Keratinocyte (primary cell): ENCODE results near the gene LARGE1. TPM values are rescaled to one million over a fixed set of nuclear protein-coding genes. Genes with fewer than 3 reads are reported as not detected.

ENCODE experiments used
- DNase-seq: peaks from one replicate; pipeline ENCODE4 v3.0.0-alpha.2; 2011; ENCODE audit warnings: low read depth, missing footprints, low spot score
- FAIRE-seq: peaks from 2 replicates; lab custom pipeline; 2011; peaks lifted over from hg19 to GRCh38; lab: Jason Lieb, UNC
- H2AFZ ChIP-seq: 2 replicates; pipeline ENCODE4 v1.6.0; 2012; ENCODE audit warnings: low read length, control low read depth, inconsistent platforms; ENCODE audit not compliant: control insufficient read depth
- H3K27ac ChIP-seq: 2 replicates; pipeline ENCODE4 v1.5.1; 2011; ENCODE audit warnings: low read length; ENCODE audit not compliant: control insufficient read depth, insufficient read depth
- H3K27me3 ChIP-seq: 3 replicates; pipeline ENCODE4 v1.6.0; 2011; ENCODE audit warnings: low read length; ENCODE audit not compliant: control insufficient read depth, insufficient read depth; ENCODE audit errors: extremely low read depth
- H3K36me3 ChIP-seq, 2 experiments: 2 replicates in 1 of 2; 3 replicates in 1 of 2; pipeline ENCODE4 v1.5.1; 2011; ENCODE audit warnings: low read length in 2 of 2, mild to moderate bottlenecking in 1 of 2; ENCODE audit not compliant: control insufficient read depth in 2 of 2, insufficient read depth in 2 of 2; ENCODE audit errors: extremely low read depth in 1 of 2
- H3K4me1 ChIP-seq: 3 replicates; pipeline ENCODE4 v1.5.1; 2011; ENCODE audit warnings: low read length; ENCODE audit not compliant: control insufficient read depth, insufficient read depth; ENCODE audit errors: extremely low read depth
- H3K4me2 ChIP-seq: 3 replicates; pipeline ENCODE4 v1.6.0; 2011; ENCODE audit warnings: low read depth, low read length; ENCODE audit not compliant: control insufficient read depth, insufficient read depth; ENCODE audit errors: extremely low read depth
- H3K4me3 ChIP-seq, 3 experiments: fragments of 200-600 bp in 1 of 3; sonication (generic) in 1 of 3; 2 replicates in 2 of 3; 3 replicates in 1 of 3; pipeline ENCODE4 v1.5.1; 2011 to 2016; ENCODE audit warnings: low read length in 3 of 3, mild to moderate bottlenecking in 3 of 3, control low read depth in 2 of 3, inconsistent platforms in 1 of 3, low read depth in 1 of 3, mixed read lengths in 1 of 3, mixed run types in 1 of 3, moderate library complexity in 1 of 3; ENCODE audit not compliant: control insufficient read depth in 2 of 3, insufficient read depth in 2 of 3; ENCODE audit errors: extremely low read depth in 1 of 3
- H3K79me2 ChIP-seq: 2 replicates; pipeline ENCODE4 v1.6.0; 2012; ENCODE audit warnings: low read length; ENCODE audit not compliant: control insufficient read depth, insufficient read depth
- H3K9ac ChIP-seq: 3 replicates; pipeline ENCODE4 v1.6.0; 2011; ENCODE audit warnings: low read length; ENCODE audit not compliant: control insufficient read depth, insufficient read depth; ENCODE audit errors: extremely low read depth
- H3K9me1 ChIP-seq: 3 replicates; pipeline ENCODE4 v1.6.0; 2011; ENCODE audit warnings: low read length; ENCODE audit not compliant: control insufficient read depth, insufficient read depth; ENCODE audit errors: extremely low read depth
- H3K9me3 ChIP-seq: 2 replicates; pipeline ENCODE4 v1.5.1; 2012; ENCODE audit warnings: low read depth, low read length; ENCODE audit not compliant: control insufficient read depth
- H4K20me1 ChIP-seq: 3 replicates; pipeline ENCODE4 v1.6.0; 2011; ENCODE audit warnings: low read length; ENCODE audit not compliant: control insufficient read depth, insufficient read depth; ENCODE audit errors: extremely low read depth
- CTCF ChIP-seq, 3 experiments: IDR thresholded peaks in 1 of 3; conservative IDR thresholded peaks in 1 of 3; optimal IDR thresholded peaks in 1 of 3; 2 replicates in 2 of 3; 3 replicates in 1 of 3; pipeline versions ENCODE3 to v1.5.1; 2011; ENCODE audit warnings: low read length in 3 of 3, mild to moderate bottlenecking in 3 of 3, moderate library complexity in 2 of 3, control low read depth in 1 of 3, inconsistent platforms in 1 of 3; ENCODE audit not compliant: insufficient read depth in 2 of 3; ENCODE audit errors: extremely low read depth in 1 of 3
- EZH2 ChIP-seq: IDR thresholded peaks from one replicate; pipeline ENCODE4 v1.6.1; 2012; ENCODE audit warnings: inconsistent platforms, mild to moderate bottlenecking, low read length, moderate library complexity
- dilution Hi-C: fragments of 300-500 bp; cut with MboI; formaldehyde crosslinking; loops from one replicate; pipeline ENCODE4 v1.7.0; 2020; ENCODE audit warnings: low sequenced_read_pairs; ENCODE audit not compliant: extremely low pct_ligation_motif_present
- polyA plus RNA-seq, 5 experiments: library from polyadenylated mRNA; depleted of rRNA in 3 of 5; stranded (reverse) in 3 of 5; stranded (forward) in 1 of 5; unstranded in 1 of 5; fragments of >200 nt; gene quantifications; 1 replicate in 1 of 5; 2 replicates in 3 of 5; 3 replicates in 1 of 5; pipeline versions ENCODE4 v1.2.1 to v1.2.3, GENCODE V29; 2011 to 2012; ENCODE audit warnings: missing spikeins in 2 of 5, low read depth in 1 of 5, low replicate concordance in 1 of 5

Gene LARGE1
- polyA plus RNA-seq, 1 donor (not counting 4 experiments of a cell fraction or from before 2014, with no cell fraction given): 4.5 TPM

DNA sequence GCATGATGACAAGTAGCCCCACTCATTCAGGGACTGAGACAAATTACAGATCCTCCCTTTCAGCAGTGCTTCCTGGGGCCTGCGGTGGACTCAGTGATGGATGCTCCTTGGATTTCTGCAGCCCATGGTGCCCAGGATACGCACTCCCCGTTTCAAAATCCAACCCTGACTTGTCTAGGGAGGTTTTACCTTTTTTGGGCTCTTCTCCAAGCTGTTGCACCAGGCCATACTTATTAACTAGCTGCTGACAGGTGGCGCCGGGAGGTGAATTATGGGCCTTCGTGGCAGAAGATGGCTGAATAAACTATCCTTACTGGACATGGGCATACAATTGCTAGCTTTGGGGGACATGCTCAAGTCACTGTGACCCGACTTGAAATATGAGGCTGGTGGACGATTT lies 537.8 kb downstream of the LARGE1 start:
- no peaks in the 10 kb centered on the region for H3K79me2 ChIP-seq
- no peak overlapping the region for H3K27ac ChIP-seq
- no peak for TF ChIP-seq EZH2
- no peak for TF ChIP-seq CTCF (optimal IDR thresholded peaks at IDR 0.05 in 1 of 3, IDR thresholded peaks at IDR 0.05 in 1 of 3, conservative IDR thresholded peaks at IDR 0.05 in 1 of 3; ENCODE audit: extremely low read depth in 1 of 3, insufficient read depth in 2 of 3, low read length in 3 of 3)
- dilution Hi-C loops: no loop called here
- FAIRE-seq: no peak
- H3K9me1 ChIP-seq: no peaks in the 10 kb centered on the region
- no peak for DNase-seq
- no peaks in the 10 kb centered on the region for H3K36me3 ChIP-seq
- no peaks in the 10 kb centered on the region for H3K9me3 ChIP-seq
- no peaks in the 10 kb centered on the region for H4K20me1 ChIP-seq
- no peak overlapping the region for H3K4me3 ChIP-seq
- peaks cover 15% of the 10 kb centered on the region for H3K4me1 ChIP-seq
- no peak overlapping the region for H3K4me2 ChIP-seq
- no peak overlapping the region for H3K9ac ChIP-seq
- no peak overlapping the region for H2AFZ ChIP-seq
- no peaks in the 10 kb centered on the region for H3K27me3 ChIP-seq

DNA sequence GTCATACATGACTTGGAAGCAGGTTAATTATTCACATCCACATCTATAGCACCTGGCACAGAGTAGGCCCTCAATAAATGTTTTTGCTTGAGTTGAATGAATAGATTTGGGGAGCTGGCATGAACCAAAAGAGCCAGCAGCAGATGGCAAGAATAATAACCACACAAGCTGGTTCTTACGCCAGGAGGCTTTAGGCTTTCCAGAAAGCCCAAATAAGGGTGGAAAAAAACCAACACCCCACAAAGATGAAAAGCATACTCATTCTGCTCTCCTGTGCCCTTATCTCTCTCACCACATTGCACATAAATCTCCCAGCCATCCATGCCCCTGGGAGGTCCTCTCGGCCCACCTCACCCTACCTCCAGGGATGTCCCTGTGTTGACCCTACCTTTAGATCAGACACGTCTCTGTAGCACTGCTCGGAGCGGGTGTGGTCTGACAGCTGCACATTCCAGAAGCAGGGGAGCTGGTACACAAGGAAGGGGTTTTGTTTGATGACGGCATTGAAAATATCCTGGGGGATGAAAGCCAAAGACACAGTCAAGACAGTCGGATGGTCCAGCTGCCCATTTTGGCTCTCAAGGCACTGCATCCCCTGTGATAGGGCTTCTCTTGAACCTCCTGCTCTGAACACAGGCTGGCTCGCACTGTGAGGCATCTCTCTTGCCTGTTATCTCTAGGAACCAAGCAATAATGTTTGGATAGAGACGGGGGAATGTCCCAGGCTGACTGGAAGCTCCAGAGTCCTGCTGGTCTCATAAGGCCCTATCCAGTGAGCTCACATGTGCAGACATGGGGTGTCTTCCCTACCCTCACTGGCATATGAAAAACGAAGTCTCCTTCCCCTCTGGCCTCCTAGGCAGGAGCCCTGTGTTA lies 538.5 kb downstream of the LARGE1 start:
- no peaks in the 10 kb centered on the region for H3K9me1 ChIP-seq
- no peak for FAIRE-seq
- H2AFZ ChIP-seq: no peak overlapping the region
- H3K9me3 ChIP-seq: no peaks in the 10 kb centered on the region
- H4K20me1 ChIP-seq: no peaks in the 10 kb centered on the region
- H3K79me2 ChIP-seq: no peaks in the 10 kb centered on the region
- no peak overlapping the region for H3K4me2 ChIP-seq
- no peaks in the 10 kb centered on the region for H3K27me3 ChIP-seq
- dilution Hi-C loops: no loop called here
- H3K36me3 ChIP-seq: no peaks in the 10 kb centered on the region
- H3K4me1 ChIP-seq: peaks cover 15% of the 10 kb centered on the region
- no peak for TF ChIP-seq CTCF (optimal IDR thresholded peaks at IDR 0.05 in 1 of 3, IDR thresholded peaks at IDR 0.05 in 1 of 3, conservative IDR thresholded peaks at IDR 0.05 in 1 of 3; ENCODE audit: extremely low read depth in 1 of 3, insufficient read depth in 2 of 3, low read length in 3 of 3)
- no peak for TF ChIP-seq EZH2
- H3K27ac ChIP-seq: no peak overlapping the region
- H3K4me3 ChIP-seq: no peak overlapping the region
- DNase-seq: no peak
- no peak overlapping the region for H3K9ac ChIP-seq
